Prostate gland (tissue), 2 donors: Measurements from ENCODE around the gene FCRL4.

Source experiments
- POLR2A ChIP-seq: fragments of 450-650 bp; IDR thresholded peaks from one replicate; pipeline ENCODE4 v1.6.1; 2016; ENCODE audit warnings: antibody characterized with exemption, mild to moderate bottlenecking
- TF ChIP-seq, protein P1 (sequence below), 4 experiments: fragments of 200-600 bp in 2 of 4; fragments of 450-650 bp in 2 of 4; sonication (generic) in 2 of 4; IDR thresholded peaks; 1 replicate in 3 of 4; 2 replicates in 1 of 4; pipeline ENCODE4 v1.5.1; 2016 to 2019; ENCODE audit warnings: antibody characterized with exemption in 4 of 4, mild to moderate bottlenecking in 2 of 4, moderate library complexity in 2 of 4

GRCh38 chr1:157624471-157624870, 26.6 kb upstream of the FCRL4 start:
- TF ChIP-seq, protein P1, sequence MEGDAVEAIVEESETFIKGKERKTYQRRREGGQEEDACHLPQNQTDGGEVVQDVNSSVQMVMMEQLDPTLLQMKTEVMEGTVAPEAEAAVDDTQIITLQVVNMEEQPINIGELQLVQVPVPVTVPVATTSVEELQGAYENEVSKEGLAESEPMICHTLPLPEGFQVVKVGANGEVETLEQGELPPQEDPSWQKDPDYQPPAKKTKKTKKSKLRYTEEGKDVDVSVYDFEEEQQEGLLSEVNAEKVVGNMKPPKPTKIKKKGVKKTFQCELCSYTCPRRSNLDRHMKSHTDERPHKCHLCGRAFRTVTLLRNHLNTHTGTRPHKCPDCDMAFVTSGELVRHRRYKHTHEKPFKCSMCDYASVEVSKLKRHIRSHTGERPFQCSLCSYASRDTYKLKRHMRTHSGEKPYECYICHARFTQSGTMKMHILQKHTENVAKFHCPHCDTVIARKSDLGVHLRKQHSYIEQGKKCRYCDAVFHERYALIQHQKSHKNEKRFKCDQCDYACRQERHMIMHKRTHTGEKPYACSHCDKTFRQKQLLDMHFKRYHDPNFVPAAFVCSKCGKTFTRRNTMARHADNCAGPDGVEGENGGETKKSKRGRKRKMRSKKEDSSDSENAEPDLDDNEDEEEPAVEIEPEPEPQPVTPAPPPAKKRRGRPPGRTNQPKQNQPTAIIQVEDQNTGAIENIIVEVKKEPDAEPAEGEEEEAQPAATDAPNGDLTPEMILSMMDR (IDR thresholded peaks at IDR 0.05) = no peak
- no peak for TF ChIP-seq POLR2A
